DMS 273 (cell line): Measurements from ENCODE around the gene SH3BP2.

Experiments used
- DNase-seq: peaks from one replicate; lab custom pipeline; 2025; ENCODE audit not compliant: unreplicated experiment; lab: John Stamatoyannopoulos, UW

Gene SH3BP2

DNA sequence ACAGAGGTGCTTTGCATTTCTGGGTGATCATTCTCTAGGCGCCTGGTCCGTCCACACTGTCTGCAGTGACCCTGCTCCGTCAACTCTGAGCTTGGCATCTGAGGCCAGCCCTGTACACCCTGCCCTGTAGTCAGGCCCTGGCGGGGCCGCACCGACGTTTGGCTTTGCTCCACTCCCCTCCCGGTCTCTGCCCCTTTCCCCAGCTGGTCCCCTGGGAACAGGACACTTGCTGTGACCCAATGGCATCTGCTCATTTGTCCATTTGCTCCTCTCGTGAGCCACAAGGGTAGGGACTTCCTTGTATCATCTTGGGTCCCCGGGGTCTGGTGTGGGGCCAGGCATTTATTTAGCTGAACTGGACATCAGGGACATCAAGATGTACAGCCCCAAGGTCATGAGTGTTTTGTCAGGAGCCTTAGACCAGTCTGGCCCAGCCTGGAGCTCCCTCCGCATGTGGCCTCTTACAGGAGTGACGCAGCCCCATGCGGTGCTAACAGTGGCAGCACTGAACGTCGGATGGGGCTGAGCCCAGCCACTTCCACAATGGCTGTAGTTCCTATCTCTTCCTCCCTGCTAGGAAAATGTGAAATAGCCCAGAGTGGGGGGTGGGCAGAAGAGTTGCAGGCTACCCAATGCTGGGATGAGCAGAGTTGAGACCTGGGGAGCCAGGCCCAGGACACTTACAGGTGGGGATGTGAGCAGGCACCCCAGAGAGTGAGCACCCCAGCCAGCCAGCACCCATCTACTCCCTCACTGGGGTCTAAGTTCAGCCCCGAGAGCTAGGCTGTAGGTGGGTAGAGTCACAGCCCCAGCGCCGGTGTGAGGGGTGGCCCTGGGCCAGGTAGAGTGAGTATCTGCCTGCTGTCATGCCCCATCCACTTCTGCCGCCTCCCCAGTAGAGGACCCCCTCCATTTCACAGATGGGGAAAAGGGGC, 2.0 kb upstream of the SH3BP2 start:
- DNase-seq: no peak

DNA sequence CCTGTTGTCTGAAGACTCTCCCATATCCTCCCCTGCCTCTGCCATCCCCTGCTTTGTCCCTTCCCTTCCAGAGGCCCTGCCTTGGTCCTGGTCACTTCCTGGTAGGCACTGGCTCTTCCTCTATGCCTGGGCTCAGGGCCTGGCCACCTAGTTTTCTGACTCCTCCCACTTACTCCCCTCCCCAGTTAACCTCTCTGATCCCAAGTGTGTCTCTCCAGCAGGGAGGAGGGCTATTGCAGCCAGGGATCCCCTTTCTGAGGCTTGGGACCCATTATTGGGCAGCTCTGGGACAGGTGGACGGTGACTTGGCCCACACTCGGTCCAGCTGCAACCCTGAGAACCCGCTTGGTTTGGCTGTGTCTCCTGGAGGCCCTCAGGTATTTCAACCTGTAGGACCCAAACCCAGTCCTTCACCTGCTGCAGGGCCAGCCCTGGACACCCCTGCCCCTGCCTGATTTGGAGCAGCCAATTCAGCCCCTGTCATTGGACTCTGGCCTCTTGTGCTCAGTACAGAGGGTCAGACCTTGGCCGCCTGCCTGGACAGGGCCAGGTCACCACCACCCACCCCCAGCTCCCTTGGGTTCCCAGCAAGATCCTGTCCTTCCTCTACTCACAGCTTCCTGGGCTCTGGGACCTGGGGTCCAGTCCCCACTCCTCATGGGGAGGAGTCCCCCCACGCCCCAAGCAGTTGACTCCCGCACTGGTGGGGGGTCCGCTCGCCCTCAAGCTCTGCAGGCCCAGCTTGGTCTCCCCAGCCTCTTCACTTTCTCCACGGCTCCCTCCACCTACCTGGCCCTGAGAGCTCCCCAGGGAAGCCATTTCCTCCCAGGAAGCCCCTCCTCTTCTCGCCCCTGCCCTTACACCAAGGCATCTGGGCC, 1.1 kb upstream of the SH3BP2 start:
- DNase-seq: no peak

GRCh38 chr4:2792396-2792710, 532 bp upstream of the SH3BP2 start:
- DNase-seq: no peak

GRCh38 chr4:2793586-2794485, 951 bp downstream of the SH3BP2 start:
- peak; percentile 56 for DNase-seq

- peak; percentile 89 for DNase-seq
Observed at GRCh38 chr4:2794486-2795299, 1.8 kb downstream of the SH3BP2 start.

DNA sequence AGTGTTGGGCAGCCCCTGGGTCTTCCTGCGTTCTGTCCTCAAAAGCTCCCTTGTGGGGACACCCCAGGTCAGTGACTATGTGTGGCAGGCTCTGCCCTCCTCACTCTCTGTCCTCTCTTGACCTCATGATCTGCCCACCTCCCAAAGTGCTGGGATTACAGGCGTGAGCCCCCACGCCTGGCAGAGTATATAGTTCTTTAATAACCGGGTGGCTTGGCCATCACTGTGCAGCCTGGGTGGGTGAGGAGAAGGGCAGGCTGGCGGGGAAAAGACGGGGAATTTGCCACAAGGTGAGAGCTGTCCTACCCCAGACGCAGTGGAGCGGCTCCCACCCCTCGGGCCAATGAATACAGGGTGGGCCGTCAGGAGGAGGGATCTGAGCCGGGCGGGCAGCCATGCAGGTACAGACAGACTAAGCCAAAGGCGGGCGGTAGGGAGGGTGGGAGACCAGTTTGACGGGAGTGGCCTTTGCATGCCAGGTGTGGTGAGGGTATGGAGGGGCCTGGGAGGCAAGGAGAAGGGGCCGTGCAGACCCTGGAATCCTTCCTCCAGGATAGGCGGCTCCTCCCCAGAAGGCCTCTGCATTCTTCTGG, 2.5 kb downstream of the SH3BP2 start:
- no peak for DNase-seq

GRCh38 chr4:2795893-2796848, 3.3 kb downstream of the SH3BP2 start:
- peak; percentile 66 for DNase-seq

DNA sequence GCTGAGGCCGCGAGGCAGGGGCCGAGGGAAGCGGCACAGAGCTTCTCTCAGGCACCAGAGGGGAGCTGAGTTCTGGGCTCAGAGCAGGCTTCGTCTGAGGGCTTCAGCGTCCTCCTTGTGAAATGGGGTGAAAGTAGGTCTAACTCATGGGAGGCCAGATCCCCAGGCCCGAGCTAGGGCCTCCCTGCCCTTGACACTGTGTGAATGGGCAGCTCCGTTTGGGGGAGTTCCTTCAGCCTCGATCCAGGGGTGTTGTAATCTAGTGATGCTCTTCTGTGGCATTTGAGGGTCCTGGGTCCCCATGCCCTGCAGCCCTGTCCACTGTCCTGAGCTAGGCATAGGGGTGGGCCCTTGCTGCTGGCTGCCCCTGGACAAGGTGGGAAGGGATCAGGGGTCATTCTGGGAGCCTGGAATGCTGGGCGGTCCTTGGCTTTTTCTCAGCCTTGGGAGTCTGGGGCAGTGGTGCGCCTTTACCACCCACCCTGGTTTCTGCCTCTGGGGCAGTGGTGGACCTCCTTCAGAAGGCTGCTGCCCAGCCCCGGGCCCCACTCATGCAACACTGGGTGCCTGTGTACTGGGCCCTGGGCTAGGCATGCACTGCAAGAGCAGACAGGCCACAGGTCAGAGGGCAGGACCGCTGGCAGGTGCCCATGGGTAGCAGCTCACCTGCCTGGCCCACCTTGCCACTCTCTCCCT, 4.1 kb downstream of the SH3BP2 start:
- no peak for DNase-seq

- peak; percentile 63 for DNase-seq
Observed at GRCh38 chr4:2797545-2798305, 4.8 kb downstream of the SH3BP2 start.

- DNase-seq: peak; percentile 85
Observed at GRCh38 chr4:2798399-2799223, 5.7 kb downstream of the SH3BP2 start.

DNA sequence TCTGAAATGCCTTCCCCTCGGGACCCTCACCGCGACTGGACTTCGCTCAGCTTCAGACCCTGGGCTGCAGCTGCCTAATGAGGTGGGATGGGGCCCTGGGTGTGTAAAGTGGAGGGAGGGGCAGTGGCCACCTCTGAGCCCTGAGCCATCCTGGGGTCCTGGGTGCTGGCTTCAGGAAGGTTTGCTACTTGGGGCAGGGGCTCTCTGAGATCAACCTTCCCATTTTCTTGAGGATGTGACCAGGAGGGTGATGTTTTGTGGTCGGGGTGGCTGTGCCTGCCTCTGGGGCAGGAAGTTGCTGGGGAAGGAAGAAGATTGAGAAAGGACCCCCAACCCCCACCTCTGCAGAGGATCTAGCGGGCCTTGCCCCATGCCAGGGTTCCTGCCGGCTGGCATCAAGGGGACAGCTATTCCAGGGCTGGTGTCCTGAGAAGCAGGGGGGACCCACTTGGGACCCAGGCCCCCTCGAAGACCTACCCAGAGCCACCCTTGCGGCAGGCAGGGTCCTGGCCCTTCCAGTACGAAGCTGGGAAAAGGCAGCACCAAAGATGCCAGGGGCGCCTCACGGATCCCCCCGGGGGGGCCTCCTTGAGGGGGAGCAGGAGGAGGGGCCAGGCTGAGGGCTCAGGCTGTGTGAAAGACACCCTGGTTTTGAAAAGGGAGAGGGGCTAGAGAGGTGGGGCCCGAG, 6.5 kb downstream of the SH3BP2 start:
- no peak for DNase-seq

DNA sequence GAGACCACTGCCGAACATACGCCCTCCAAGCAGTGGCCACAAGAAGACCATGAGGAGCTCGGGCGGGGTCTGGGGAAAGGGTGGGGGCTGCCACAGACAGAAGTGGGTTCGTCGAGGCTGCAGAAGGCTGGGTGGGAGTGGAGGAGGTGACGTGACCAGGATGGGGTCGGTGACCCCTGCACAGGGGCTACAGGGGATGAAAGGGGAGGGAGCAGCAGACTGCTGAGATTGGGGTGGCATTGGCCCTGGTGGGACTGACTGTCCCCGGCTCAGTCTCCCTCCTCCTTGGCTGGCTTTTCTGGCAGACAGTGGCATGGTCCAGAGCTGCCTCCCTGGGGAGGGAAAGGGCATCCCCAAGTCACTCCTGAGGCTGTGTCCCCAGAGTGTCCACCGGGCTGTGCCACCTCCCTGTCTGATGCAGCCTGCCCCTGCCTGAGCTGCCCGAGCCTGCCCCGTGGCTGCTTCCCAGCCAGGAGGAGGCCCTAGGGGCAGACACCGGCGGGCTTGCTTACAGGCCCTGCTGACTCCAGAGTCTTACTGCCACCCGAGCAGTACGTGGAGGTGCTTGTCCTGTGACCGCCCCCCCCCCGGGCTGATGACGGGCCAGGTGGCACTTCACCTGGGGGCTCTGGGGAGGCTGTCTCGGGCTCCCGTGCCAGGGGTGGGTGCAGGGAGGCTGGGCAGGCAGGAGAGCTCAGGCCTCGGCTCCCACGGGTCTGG, 7.2 kb downstream of the SH3BP2 start:
- DNase-seq: no peak

DNA sequence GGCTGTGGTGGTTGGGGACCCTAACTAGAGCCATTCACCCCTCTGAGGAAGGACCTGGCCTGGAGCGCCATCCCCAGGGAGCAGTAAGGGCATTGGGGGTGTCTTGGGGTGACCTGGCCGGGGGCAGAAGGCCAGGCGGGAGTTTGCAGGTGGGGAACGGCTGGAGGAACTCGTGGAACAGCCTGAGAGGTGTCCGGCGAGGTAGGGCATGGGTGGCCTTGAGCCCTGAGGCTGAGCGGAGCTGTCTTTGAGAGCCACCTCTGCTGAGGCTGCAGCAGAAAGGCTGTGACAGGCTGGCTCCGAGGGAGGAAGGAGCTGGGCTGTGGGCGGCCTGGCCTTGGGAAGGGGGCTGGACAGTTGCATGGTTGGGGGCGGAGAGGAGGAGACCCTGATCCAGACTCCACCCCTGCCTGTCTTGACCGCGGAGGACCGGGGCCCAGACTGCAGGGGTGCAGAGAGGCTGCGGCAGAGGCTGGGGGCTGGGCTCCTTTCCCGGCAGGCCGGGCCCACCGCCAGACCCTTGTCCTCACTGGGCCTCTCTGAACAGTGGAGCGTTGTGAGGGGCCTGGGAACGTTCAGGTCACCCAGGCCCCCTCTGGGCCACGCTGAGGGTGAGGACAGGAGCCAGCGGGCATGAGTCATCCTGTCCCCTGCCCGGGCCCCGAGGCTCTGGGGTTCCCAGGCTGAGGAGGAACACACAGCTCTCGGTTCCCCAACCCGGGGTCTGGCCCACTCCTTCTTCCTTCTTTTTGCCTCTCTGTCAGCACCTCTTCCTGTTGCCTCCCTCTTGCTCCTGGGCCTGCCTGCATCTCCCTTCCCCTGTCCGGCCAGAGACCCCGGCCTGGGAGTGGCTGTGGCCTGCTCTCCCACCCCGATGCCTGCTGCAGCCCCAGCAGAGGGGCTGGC, 8.1 kb downstream of the SH3BP2 start:
- no peak for DNase-seq
